Measurements from ENCODE around the gene FOXO3.

FOXO3 gene

GRCh38 chr6:108560463-108561308, at the start of gene FOXO3:
TSS of gene FOXO3 (plus strand) at chr6:108560917. CDS start at chr6:108561209, 292 bp downstream.
- peak; percentile 95 for DNase-seq

- peak; percentile 19 for DNase-seq
These were observed 41.8 kb upstream of the FOXO3 start for GRCh38 chr6:108518714-108519576.

GRCh38 chr6:108521616-108522107, 39.1 kb upstream of the FOXO3 start:
- no peak for DNase-seq

GRCh38 chr6:108523697-108524096, 37.0 kb upstream of the FOXO3 start:
- DNase-seq, result peak; percentile 11

GRCh38 chr6:108524528-108525248, 36.0 kb upstream of the FOXO3 start:
- DNase-seq, result no peak

- peak; percentile 52 for DNase-seq
These were observed 34.0 kb upstream of the FOXO3 start for GRCh38 chr6:108526739-108527174.

GRCh38 chr6:108528878-108529277, 31.8 kb upstream of the FOXO3 start:
- no peak for DNase-seq

- no peak for DNase-seq
These were observed 29.4 kb upstream of the FOXO3 start for GRCh38 chr6:108531332-108531731.

- DNase-seq, result no peak
These were observed 25.5 kb upstream of the FOXO3 start for GRCh38 chr6:108535114-108535742.

GRCh38 chr6:108535920-108536535, 24.7 kb upstream of the FOXO3 start:
- DNase-seq, result peak; percentile 47

GRCh38 chr6:108541843-108542759, 18.6 kb upstream of the FOXO3 start:
- DNase-seq, result peak; percentile 75

- no peak for DNase-seq
These were observed 17.4 kb upstream of the FOXO3 start for GRCh38 chr6:108543175-108543940.

GRCh38 chr6:108544606-108545005, 16.1 kb upstream of the FOXO3 start:
- no peak for DNase-seq

GRCh38 chr6:108546079-108547049, 14.4 kb upstream of the FOXO3 start:
- DNase-seq, result peak; percentile 51

GRCh38 chr6:108549241-108549640, 11.5 kb upstream of the FOXO3 start:
- DNase-seq, result no peak

GRCh38 chr6:108549741-108550140, 11.0 kb upstream of the FOXO3 start:
- peak; percentile 52 for DNase-seq

GRCh38 chr6:108550256-108550655, 10.5 kb upstream of the FOXO3 start:
- no peak for DNase-seq

- no peak for DNase-seq
These were observed 5.2 kb upstream of the FOXO3 start for GRCh38 chr6:108555399-108556052.
